Heart left ventricle (tissue), 16 donors: ENCODE measurements around the gene PIR. TPM values are rescaled to one million over a fixed set of nuclear protein-coding genes. Genes with fewer than 3 reads are reported as not detected.

Experiments used
- ATAC-seq, 4 donors: fragments of 200-7000 bp; cut with Tn5 transposase; one replicate each; pipeline ENCODE4 v1.9.1; 2020 to 2022; ENCODE audit warnings: moderate library complexity in 4 of 4, mild to moderate bottlenecking in 3 of 4, moderate number of reproducible peaks in 1 of 4
- DNase-seq, 5 donors: peaks; one replicate each; pipeline ENCODE4 v3.0.0-alpha.2; 2020
- H3K27ac ChIP-seq, 12 donors: fragments of 200-600 bp; sonication (generic) in 4 of 12; one replicate each; pipeline versions ENCODE4 v1.5.0 to v1.8.0; 2016 to 2022; ENCODE audit warnings: mild to moderate bottlenecking in 2 of 12
- H3K27me3 ChIP-seq, 9 donors: fragments of 200-600 bp; sonication (generic) in 2 of 9; one replicate each; pipeline versions ENCODE4 v1.5.1 to v1.8.0; 2016 to 2022; ENCODE audit warnings: mild to moderate bottlenecking in 3 of 9
- H3K36me3 ChIP-seq, 9 donors: fragments of 200-600 bp; sonication (generic) in 2 of 9; one replicate each; pipeline versions ENCODE4 v1.5.0 to v1.8.0; 2018 to 2022; ENCODE audit warnings: mild to moderate bottlenecking in 2 of 9
- H3K4me1 ChIP-seq, 12 donors: fragments of 200-600 bp; sonication (generic) in 4 of 12; one replicate each; pipeline versions ENCODE4 v1.5.0 to v1.8.0; 2016 to 2022; ENCODE audit warnings: mild to moderate bottlenecking in 3 of 12
- H3K4me3 ChIP-seq, 12 donors: fragments of 200-600 bp; sonication (generic) in 4 of 12; one replicate each; pipeline versions ENCODE4 v1.5.0 to v1.8.0; 2017 to 2022; ENCODE audit warnings: mild to moderate bottlenecking in 9 of 12, moderate library complexity in 4 of 12
- H3K9me3 ChIP-seq, 12 donors: fragments of 200-600 bp; sonication (generic) in 4 of 12; one replicate each; pipeline versions ENCODE4 v1.5.0 to v1.8.0; 2016 to 2022; ENCODE audit warnings: mild to moderate bottlenecking in 1 of 12
- POLR2A ChIP-seq, 2 donors: fragments of 450-650 bp; IDR thresholded peaks; one replicate each; pipeline ENCODE4 v1.6.1; 2017; ENCODE audit warnings: antibody characterized with exemption in 2 of 2, mild to moderate bottlenecking in 2 of 2, moderate library complexity in 2 of 2
- WGBS, 4 donors: extraction: QIAGEN DNeasy Blood & Tissue Kit in 2 of 4; methylation state at CpG; one replicate each; pipeline versions ENCODE4 v1.1.5 to v1.1.7; 2013 to 2018; 5-methylcytosine and 5-hydroxymethylcytosine counted together
- intact Hi-C, 10 donors: fragments of 100-400 bp; cut with DNase I; formaldehyde crosslinking; loops; one replicate each; pipeline versions ENCODE4 v1.11.1 to v1.14.2; 2022
- polyA plus RNA-seq, 2 donors: library from polyadenylated mRNA; stranded (reverse); fragments of 200-250 nt; gene quantifications; one replicate each; pipeline ENCODE4 v1.2.3, GENCODE V29; 2013
- total RNA-seq, 9 donors: library from RNA; depleted of rRNA in 2 of 9; stranded (reverse); fragments of >200 nt in 2 of 9; fragmentation: NEBNext Ultra II Directional in 3 of 9; extraction: Animal tissue kit (Norgen Biotek cat#: 25700) in 3 of 9; gene quantifications; one replicate each; pipeline versions ENCODE4 v1.1.0 to v1.2.4, GENCODE V29; 2016 to 2023
- TF ChIP-seq, protein P1 (sequence below), 12 donors: fragments of 200-600 bp; sonication (generic) in 4 of 12; IDR thresholded peaks; one replicate each; pipeline versions ENCODE4 v1.5.0 to v1.8.0; 2018 to 2022; ENCODE audit warnings: antibody characterized with exemption in 12 of 12, mild to moderate bottlenecking in 5 of 12
- donor health status: ischemic (EF 13 %, LVEDD 7.1; RV severe dilation, severe dysfunction).
- donor health status: healthy with polysubstance abuse.
- donor health status: DM: no; HTN: yes; CAD: no.
- donor health status: DM: no; HTN: no; CAD: no.
- donor health status: ischemic (EF 25% LVEDD 6.9; RV normal size, moderate dysfunction).
- donor health status: ischemic (EF 25% LVEDD 5.7; RV mildly dilated, moderate dysfunction).
- donor health status: healthy.
- donor health status: DM: yes; HTN: yes; CAD: no.
- donor health status: ischemic (EF 35%, LVEDD 5.7; RV mildly dilated, moderate dysfunction).
- donor health status: nonischemic (EF 11% LVEDD 7.7; RV severe dilation, severe dysfunction).
- donor health status: DM: yes; HTN: yes; CAD: no.
- donor health status: PGD.
- donor health status: ischemic (EF 29% LVEDD 5.4; RV normal size, mild dysfunction).
- donor health status: nonischemic (EF 23%, LVEDD 6.1; RV moderate dilation, normal function).

Gene PIR
- total and polyA plus RNA-seq, 11 donors: 6.9 to 19.9 (median 11.3) TPM

- DNase-seq: peak; percentile 39 to 59 (median 51)
- H3K27ac ChIP-seq: no peak overlapping the region
- TF ChIP-seq, protein P1, sequence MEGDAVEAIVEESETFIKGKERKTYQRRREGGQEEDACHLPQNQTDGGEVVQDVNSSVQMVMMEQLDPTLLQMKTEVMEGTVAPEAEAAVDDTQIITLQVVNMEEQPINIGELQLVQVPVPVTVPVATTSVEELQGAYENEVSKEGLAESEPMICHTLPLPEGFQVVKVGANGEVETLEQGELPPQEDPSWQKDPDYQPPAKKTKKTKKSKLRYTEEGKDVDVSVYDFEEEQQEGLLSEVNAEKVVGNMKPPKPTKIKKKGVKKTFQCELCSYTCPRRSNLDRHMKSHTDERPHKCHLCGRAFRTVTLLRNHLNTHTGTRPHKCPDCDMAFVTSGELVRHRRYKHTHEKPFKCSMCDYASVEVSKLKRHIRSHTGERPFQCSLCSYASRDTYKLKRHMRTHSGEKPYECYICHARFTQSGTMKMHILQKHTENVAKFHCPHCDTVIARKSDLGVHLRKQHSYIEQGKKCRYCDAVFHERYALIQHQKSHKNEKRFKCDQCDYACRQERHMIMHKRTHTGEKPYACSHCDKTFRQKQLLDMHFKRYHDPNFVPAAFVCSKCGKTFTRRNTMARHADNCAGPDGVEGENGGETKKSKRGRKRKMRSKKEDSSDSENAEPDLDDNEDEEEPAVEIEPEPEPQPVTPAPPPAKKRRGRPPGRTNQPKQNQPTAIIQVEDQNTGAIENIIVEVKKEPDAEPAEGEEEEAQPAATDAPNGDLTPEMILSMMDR (IDR thresholded peaks at IDR 0.05): peak; percentile 56 to 84 (median 70)
- TF ChIP-seq POLR2A (IDR thresholded peaks at IDR 0.05): no peak
- H3K9me3 ChIP-seq: no peaks in the 10 kb centered on the region
- peak; percentile 26 to 86 (median 76) for ATAC-seq
- intact Hi-C loops: loop anchor here in 5 of 10 donors (2.0 to 5.0 kb wide), 4 partner anchors 91 to 122 kb away; no protein-coding TSS in a partner anchor
- 30 to 33% (median 31%) methylated on average over 3 of the region's 3 CpGs for WGBS, 4 donors
- H3K27me3 ChIP-seq: peaks cover 0 to 37% (median 0%) of the 10 kb centered on the region in 9 donors
- H3K36me3 ChIP-seq: peaks cover 0 to 9% (median 0%) of the 10 kb centered on the region in 9 donors
- peaks cover 0 to 19% (median 0%) of the 10 kb centered on the region in 12 donors for H3K4me1 ChIP-seq
- H3K4me3 ChIP-seq: no peak overlapping the region
Observed at GRCh38 chrX:15471028-15471427, 22.1 kb downstream of the PIR start.

DNA sequence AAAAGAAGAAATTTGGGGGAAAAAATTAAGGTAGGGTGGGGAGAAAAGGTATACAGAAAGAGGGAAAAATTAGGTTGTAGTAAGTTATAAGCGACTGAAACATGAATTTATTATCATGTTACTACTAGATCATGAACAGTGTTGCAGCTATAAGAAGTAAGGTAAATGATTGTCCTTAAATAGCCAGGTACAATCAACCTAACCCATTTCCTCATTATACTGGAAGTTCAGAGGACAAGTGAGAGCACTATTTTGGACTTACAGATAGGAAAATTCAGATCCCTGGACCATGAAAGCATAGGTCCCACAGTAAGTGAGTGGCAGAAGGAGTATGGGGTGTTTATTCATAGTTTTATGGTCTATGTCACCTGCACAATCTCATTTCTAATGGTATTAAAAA, 23.5 kb downstream of the PIR start:
- no peak for DNase-seq
- intact Hi-C loops: loop anchor here in 9 of 10 donors (2.0 to 10.0 kb wide), 10 partner anchors 85 to 172 kb away; partner anchors contain the start of gene VEGFD (in 1 of the 9)
- no peaks in the 10 kb centered on the region for H3K9me3 ChIP-seq
- H3K27me3 ChIP-seq: peaks cover 0 to 24% (median 0%) of the 10 kb centered on the region in 9 donors
- WGBS, 4 donors: 59 to 100% (median 79%) methylated on average over 1 of the region's 1 CpG
- no peak overlapping the region for H3K27ac ChIP-seq
- H3K36me3 ChIP-seq: peaks cover 0 to 3% (median 0%) of the 10 kb centered on the region in 9 donors
- TF ChIP-seq, protein P1 (IDR thresholded peaks at IDR 0.05): no peak
- no peak for TF ChIP-seq POLR2A (IDR thresholded peaks at IDR 0.05)
- H3K4me1 ChIP-seq: peaks cover 0 to 15% (median 0%) of the 10 kb centered on the region in 12 donors
- ATAC-seq: no peak
- H3K4me3 ChIP-seq: no peak overlapping the region

DNA sequence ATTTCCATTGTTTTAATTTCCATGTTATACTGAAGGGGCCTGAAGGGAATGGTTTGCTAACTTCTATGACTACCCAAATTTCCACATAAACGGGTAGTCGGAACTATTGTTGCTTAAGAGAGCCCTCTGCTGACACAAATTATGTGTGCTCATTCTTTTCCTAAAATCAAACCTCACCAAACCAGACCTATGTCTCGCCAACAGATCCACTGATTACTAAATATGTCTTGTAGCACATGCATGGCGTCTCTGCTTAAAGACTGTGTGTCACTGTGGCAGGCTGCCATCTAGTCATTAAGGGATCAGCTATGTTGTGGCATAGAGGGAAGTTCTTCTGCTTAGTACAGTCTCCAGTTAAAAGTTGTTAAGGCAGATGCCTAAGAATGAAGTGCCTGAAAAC, 25.1 kb downstream of the PIR start:
- WGBS, 4 donors: 8 to 26% (median 14%) methylated on average over 4 of the region's 4 CpGs
- Histone ChIP-seq H3K9me3 (no peaks in the 10 kb centered on the region), H3K36me3 (peaks cover 0 to 3% (median 0%) of the 10 kb centered on the region in 9 donors), H3K27me3 (peaks cover 0 to 28% (median 0%) of the 10 kb centered on the region in 9 donors), H3K4me1 (peaks cover 0 to 9% (median 0%) of the 10 kb centered on the region in 12 donors), H3K27ac (peak overlapping the region in 2 of 12 donors; percentile 3 to 18), H3K4me3 (no peak overlapping the region)
- intact Hi-C loops: loop anchor here (1.0 to 10.0 kb wide), 8 partner anchors 83 to 171 kb away; partner anchors contain the start of gene VEGFD (in 1 of the 10)
- DNase-seq: peak in 1 of 5 donors; percentile 15
- no peak for TF ChIP-seq POLR2A (IDR thresholded peaks at IDR 0.05)
- TF ChIP-seq, protein P1 (IDR thresholded peaks at IDR 0.05): peak in 10 of 12 donors; percentile 6 to 58 (median 37)
- peak; percentile 20 to 70 (median 52) for ATAC-seq

GRCh38 chrX:15465896-15466651, 27.1 kb downstream of the PIR start:
- intact Hi-C loops: loop anchor here in 8 of 10 donors (5.0 to 10.0 kb wide), 5 partner anchors 81 to 169 kb away; partner anchors contain the start of gene VEGFD (in 1 of the 8)
- ATAC-seq: peak in 1 of 4 donors; percentile 57
- no peak overlapping the region for H3K4me3 ChIP-seq

More at GRCh38 chrX:15465896-15466651, 27.1 kb downstream of the PIR start:
- H3K4me1 ChIP-seq: peaks cover 0 to 4% (median 0%) of the 10 kb centered on the region in 12 donors
- H3K9me3 ChIP-seq: no peaks in the 10 kb centered on the region
- no peak for DNase-seq
- peaks cover 0 to 30% (median 0%) of the 10 kb centered on the region in 9 donors for H3K27me3 ChIP-seq
- peak overlapping the region in 6 of 12 donors; percentile 34 to 47 (median 44) for H3K27ac ChIP-seq
- 68 to 90% (median 79%) methylated on average over 9 of the region's 9 CpGs for WGBS, 4 donors
- peaks cover 0 to 2% (median 0%) of the 10 kb centered on the region in 9 donors for H3K36me3 ChIP-seq
- no peak for TF ChIP-seq POLR2A (IDR thresholded peaks at IDR 0.05)
- TF ChIP-seq, protein P1 (IDR thresholded peaks at IDR 0.05): peak in 1 of 12 donors; percentile 8
